ENCODE data around the gene IRF8. TPM values are rescaled to one million over a fixed set of nuclear protein-coding genes. Genes with fewer than 3 reads are reported as not detected.

The IRF8 gene
- polyA plus RNA-seq, 1 of the 3 experiments (the other 2 are of a cell fraction) = not detected

DNA sequence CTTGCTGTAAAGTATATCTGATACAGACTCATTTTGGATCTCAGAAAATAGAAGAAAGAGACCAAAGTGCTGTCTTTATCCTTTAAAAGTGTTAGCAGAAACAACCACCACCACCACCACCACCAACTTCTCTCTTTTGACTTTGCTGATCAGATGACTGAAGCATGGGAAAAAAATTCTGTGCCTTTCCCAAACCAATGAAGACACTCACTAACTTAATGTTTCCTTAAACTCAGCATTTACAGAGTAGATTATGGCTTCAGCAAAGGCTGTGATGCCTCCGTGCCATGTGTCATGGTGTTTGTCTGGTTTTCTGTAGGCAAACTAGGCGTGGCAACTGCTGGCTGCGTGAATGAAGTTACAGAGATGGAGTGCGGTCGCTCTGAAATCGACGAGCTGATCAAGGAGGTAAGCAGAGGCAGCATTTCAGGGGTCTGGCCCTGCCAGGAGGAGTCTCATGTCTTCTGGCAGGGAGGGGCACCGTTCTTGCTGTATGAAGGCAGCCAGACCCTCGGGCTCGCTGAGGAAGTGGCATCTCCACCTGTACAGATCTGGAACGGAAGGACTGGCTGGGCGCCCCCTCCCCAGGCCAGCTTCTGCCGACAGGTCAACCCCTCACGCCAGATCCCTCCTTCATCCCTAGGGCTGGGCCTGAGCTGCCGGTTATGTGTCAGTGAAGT, 12.4 kb downstream of the IRF8 start:
- CTCF ChIA-PET = no interaction called here
- H3K27me3 ChIP-seq (ENCODE audit: insufficient read depth) = peaks cover 89% of the 10 kb centered on the region
- WGBS (ENCODE audit: low lambda C conversion rate) = 6% methylated on average over 10 of the region's 15 CpGs

DNA sequence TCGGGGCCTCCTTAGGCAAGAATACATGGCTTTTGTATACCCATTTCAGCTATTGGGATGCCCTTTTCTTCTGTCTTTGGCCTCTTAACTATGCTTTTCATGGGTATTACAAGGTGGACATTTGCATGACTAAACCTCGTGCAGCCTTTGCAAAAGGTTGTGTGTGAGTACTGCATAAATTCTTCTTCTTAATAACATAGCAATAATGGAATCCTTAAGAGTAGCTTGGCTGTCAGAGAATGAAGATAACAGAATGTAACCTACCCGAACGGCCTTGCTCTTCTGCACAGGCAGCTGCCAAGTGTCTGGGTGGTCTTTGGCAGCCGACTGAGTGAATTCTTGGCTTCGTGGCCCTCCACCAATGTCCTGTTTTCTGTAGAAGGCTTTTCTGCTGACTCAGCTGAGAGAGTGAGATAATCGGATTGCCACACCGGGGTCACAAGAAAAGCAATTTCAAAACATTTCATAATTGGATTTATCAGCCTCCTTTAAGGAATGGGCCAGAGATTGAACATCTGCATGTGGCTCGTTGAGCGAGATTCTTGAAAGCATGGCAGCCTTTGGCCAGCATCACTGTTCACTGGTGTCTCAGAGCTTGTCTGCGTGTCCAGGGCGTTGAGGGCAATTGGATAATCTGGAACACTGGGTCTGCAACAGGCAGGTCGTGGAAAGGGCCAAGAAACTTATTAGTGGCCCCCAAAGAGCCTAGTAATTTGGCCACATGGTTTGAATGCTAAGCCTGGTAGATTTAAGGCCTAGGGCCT, 13.4 kb downstream of the IRF8 start:
- H3K27me3 ChIP-seq (ENCODE audit: insufficient read depth) = peaks cover 89% of the 10 kb centered on the region
- TF ChIP-seq, protein P1, sequence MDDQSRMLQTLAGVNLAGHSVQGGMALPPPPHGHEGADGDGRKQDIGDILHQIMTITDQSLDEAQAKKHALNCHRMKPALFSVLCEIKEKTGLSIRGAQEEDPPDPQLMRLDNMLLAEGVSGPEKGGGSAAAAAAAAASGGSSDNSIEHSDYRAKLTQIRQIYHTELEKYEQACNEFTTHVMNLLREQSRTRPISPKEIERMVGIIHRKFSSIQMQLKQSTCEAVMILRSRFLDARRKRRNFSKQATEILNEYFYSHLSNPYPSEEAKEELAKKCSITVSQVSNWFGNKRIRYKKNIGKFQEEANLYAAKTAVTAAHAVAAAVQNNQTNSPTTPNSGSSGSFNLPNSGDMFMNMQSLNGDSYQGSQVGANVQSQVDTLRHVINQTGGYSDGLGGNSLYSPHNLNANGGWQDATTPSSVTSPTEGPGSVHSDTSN (IDR thresholded peaks at IDR 0.05) = no peak
- TF ChIP-seq RAD21 (IDR thresholded peaks at IDR 0.05; ENCODE audit: low read length) (no peak), MXI1 (IDR thresholded peaks at IDR 0.05; ENCODE audit: low read depth, low read length) (no peak), SIN3A (IDR thresholded peaks at IDR 0.05; ENCODE audit: borderline replicate concordance, low read depth, low read length) (no peak), TCF12 (IDR thresholded peaks at IDR 0.05) (no peak), NFIC (IDR thresholded peaks at IDR 0.05; ENCODE audit: borderline replicate concordance) (no peak), MEF2A (IDR thresholded peaks at IDR 0.05; ENCODE audit: borderline replicate concordance, low read depth) (no peak), RCOR1 (IDR thresholded peaks at IDR 0.05; ENCODE audit: low read length) (no peak), FOXM1 (IDR thresholded peaks at IDR 0.05; ENCODE audit: low read depth) (no peak), TAF1 (IDR thresholded peaks at IDR 0.05; ENCODE audit: borderline replicate concordance, low read depth, low read length) (no peak), YY1 (IDR thresholded peaks at IDR 0.05; ENCODE audit: low read depth) (no peak), RFX5 (IDR thresholded peaks at IDR 0.05; ENCODE audit: low read length) (no peak)
- TF ChIP-seq, protein P2, sequence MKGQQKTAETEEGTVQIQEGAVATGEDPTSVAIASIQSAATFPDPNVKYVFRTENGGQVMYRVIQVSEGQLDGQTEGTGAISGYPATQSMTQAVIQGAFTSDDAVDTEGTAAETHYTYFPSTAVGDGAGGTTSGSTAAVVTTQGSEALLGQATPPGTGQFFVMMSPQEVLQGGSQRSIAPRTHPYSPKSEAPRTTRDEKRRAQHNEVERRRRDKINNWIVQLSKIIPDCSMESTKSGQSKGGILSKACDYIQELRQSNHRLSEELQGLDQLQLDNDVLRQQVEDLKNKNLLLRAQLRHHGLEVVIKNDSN (IDR thresholded peaks at IDR 0.05; ENCODE audit: borderline replicate concordance, low read depth) = no peak
- TF ChIP-seq, protein P3, sequence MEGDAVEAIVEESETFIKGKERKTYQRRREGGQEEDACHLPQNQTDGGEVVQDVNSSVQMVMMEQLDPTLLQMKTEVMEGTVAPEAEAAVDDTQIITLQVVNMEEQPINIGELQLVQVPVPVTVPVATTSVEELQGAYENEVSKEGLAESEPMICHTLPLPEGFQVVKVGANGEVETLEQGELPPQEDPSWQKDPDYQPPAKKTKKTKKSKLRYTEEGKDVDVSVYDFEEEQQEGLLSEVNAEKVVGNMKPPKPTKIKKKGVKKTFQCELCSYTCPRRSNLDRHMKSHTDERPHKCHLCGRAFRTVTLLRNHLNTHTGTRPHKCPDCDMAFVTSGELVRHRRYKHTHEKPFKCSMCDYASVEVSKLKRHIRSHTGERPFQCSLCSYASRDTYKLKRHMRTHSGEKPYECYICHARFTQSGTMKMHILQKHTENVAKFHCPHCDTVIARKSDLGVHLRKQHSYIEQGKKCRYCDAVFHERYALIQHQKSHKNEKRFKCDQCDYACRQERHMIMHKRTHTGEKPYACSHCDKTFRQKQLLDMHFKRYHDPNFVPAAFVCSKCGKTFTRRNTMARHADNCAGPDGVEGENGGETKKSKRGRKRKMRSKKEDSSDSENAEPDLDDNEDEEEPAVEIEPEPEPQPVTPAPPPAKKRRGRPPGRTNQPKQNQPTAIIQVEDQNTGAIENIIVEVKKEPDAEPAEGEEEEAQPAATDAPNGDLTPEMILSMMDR (IDR thresholded peaks at IDR 0.05) = no peak
- TF ChIP-seq, protein P4, sequence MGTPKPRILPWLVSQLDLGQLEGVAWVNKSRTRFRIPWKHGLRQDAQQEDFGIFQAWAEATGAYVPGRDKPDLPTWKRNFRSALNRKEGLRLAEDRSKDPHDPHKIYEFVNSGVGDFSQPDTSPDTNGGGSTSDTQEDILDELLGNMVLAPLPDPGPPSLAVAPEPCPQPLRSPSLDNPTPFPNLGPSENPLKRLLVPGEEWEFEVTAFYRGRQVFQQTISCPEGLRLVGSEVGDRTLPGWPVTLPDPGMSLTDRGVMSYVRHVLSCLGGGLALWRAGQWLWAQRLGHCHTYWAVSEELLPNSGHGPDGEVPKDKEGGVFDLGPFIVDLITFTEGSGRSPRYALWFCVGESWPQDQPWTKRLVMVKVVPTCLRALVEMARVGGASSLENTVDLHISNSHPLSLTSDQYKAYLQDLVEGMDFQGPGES (IDR thresholded peaks at IDR 0.05; ENCODE audit: low read depth, low read length) = no peak

More for the DNA sequence above, 12.4 kb downstream of the IRF8 start:
- H3K4me1 ChIP-seq (ENCODE audit: control insufficient read depth in 1 of 2, insufficient read depth in 2 of 2, low read depth in 1 of 2, low read length in 1 of 2) = no peaks in the 10 kb centered on the region
- H3K4me3 ChIP-seq (ENCODE audit: low read depth in 2 of 2, low read length in 1 of 2) = no peak overlapping the region
- DNase-seq = no peak
- POLR2A ChIA-PET = no interaction called here
- no peak overlapping the region for H3K27ac ChIP-seq (ENCODE audit: low read depth in 2 of 2, low read length in 1 of 2)
- TF ChIP-seq, protein P3 (IDR thresholded peaks at IDR 0.05) = no peak
- H2AFZ ChIP-seq (ENCODE audit: low read depth) = no peak overlapping the region
- no peak overlapping the region for H3K4me2 ChIP-seq
- no peaks in the 10 kb centered on the region for H3K9me2 ChIP-seq
- H4K20me1 ChIP-seq (ENCODE audit: insufficient read depth) = no peaks in the 10 kb centered on the region
- H3F3A ChIP-seq (replicated peaks; ENCODE audit: insufficient read depth) = no peaks in the 10 kb centered on the region
- H3K9ac ChIP-seq = no peak overlapping the region
- no peaks in the 10 kb centered on the region for H3K79me2 ChIP-seq (ENCODE audit: insufficient read depth)
- no peaks in the 10 kb centered on the region for H3K9me3 ChIP-seq
- no peaks in the 10 kb centered on the region for H3K36me3 ChIP-seq (replicated peaks in 1 of 2; ENCODE audit: control insufficient read depth in 1 of 2, insufficient read depth in 2 of 2, low read length in 1 of 2)

More for the DNA sequence above, 13.4 kb downstream of the IRF8 start:
- CTCF ChIA-PET = no interaction called here
- no peaks in the 10 kb centered on the region for H3K79me2 ChIP-seq (ENCODE audit: insufficient read depth)
- no peaks in the 10 kb centered on the region for H3F3A ChIP-seq (replicated peaks; ENCODE audit: insufficient read depth)
- no peaks in the 10 kb centered on the region for H3K36me3 ChIP-seq (replicated peaks in 1 of 2; ENCODE audit: control insufficient read depth in 1 of 2, insufficient read depth in 2 of 2, low read length in 1 of 2)
- no peaks in the 10 kb centered on the region for H3K4me1 ChIP-seq (ENCODE audit: control insufficient read depth in 1 of 2, insufficient read depth in 2 of 2, low read depth in 1 of 2, low read length in 1 of 2)
- H2AFZ ChIP-seq (ENCODE audit: low read depth) = no peak overlapping the region
- H3K27ac ChIP-seq (ENCODE audit: low read depth in 2 of 2, low read length in 1 of 2) = no peak overlapping the region
- no peak overlapping the region for H3K9ac ChIP-seq
- H4K20me1 ChIP-seq (ENCODE audit: insufficient read depth) = no peaks in the 10 kb centered on the region
- H3K4me2 ChIP-seq = no peak overlapping the region
- H3K4me3 ChIP-seq (ENCODE audit: low read depth in 2 of 2, low read length in 1 of 2) = no peak overlapping the region
- H3K9me3 ChIP-seq = no peaks in the 10 kb centered on the region
- POLR2A ChIA-PET = no interaction called here
- DNase-seq = no peak
- H3K9me2 ChIP-seq = no peaks in the 10 kb centered on the region
- 18% methylated on average over 13 of the region's 13 CpGs for WGBS (ENCODE audit: low lambda C conversion rate)

All from SK-N-SH (cell line).